Measurements from ENCODE around the gene GRAMD1A. TPM values are rescaled to one million over a fixed set of nuclear protein-coding genes. Genes with fewer than 3 reads are reported as not detected.

Gene GRAMD1A
- polyA plus RNA-seq, 1 of the 3 experiments (the other 2 are of a cell fraction), result 81.9 TPM

GRCh38 chr19:35059006-35059798 lies 59.1 kb downstream of the GRAMD1A start:
- H2AFZ ChIP-seq (ENCODE audit: low read depth), result no peak overlapping the region
- no peaks in the 10 kb centered on the region for H3K9me2 ChIP-seq
- ChIA-PET CTCF (interaction anchor here (0.9 to 9.9 kb wide), 6 partner anchors 8 to 82 kb away, joined by 3 to 86 read pairs (median 6); partner anchors contain the start of genes HPN and LGI4), POLR2A (no interaction called here)
- no peaks in the 10 kb centered on the region for H3K79me2 ChIP-seq (ENCODE audit: insufficient read depth)
- no peaks in the 10 kb centered on the region for H3K9me3 ChIP-seq
- no peak overlapping the region for H3K27ac ChIP-seq (ENCODE audit: low read depth in 2 of 2, low read length in 1 of 2)
- H3K9ac ChIP-seq, result no peak overlapping the region
- no peak for TF ChIP-seq POLR2AphosphoS5 (IDR thresholded peaks at IDR 0.05; ENCODE audit: low read depth, low read length)
- H4K20me1 ChIP-seq (ENCODE audit: insufficient read depth), result no peaks in the 10 kb centered on the region
- 53% methylated on average over 17 of the region's 26 CpGs for WGBS (ENCODE audit: low lambda C conversion rate)
- H3K4me2 ChIP-seq, result no peak overlapping the region
- H3K36me3 ChIP-seq (replicated peaks in 1 of 2; ENCODE audit: control insufficient read depth in 1 of 2, insufficient read depth in 2 of 2, low read length in 1 of 2), result no peaks in the 10 kb centered on the region
- no peaks in the 10 kb centered on the region for H3K4me1 ChIP-seq (ENCODE audit: control insufficient read depth in 1 of 2, insufficient read depth in 2 of 2, low read depth in 1 of 2, low read length in 1 of 2)
- H3F3A ChIP-seq (replicated peaks; ENCODE audit: insufficient read depth), result no peaks in the 10 kb centered on the region
- H3K27me3 ChIP-seq (ENCODE audit: insufficient read depth), result peaks cover 49% of the 10 kb centered on the region
- no peak overlapping the region for H3K4me3 ChIP-seq (ENCODE audit: low read depth in 2 of 2, low read length in 1 of 2)
- DNase-seq, result no peak

- Histone ChIP-seq H3K9me3 (no peaks in the 10 kb centered on the region), H3K79me2 (ENCODE audit: insufficient read depth) (no peaks in the 10 kb centered on the region), H4K20me1 (ENCODE audit: insufficient read depth) (no peaks in the 10 kb centered on the region), H3K36me3 (replicated peaks in 1 of 2; ENCODE audit: control insufficient read depth in 1 of 2, insufficient read depth in 2 of 2, low read length in 1 of 2) (no peaks in the 10 kb centered on the region), H3F3A (replicated peaks; ENCODE audit: insufficient read depth) (no peaks in the 10 kb centered on the region), H3K27me3 (ENCODE audit: insufficient read depth) (peaks cover 49% of the 10 kb centered on the region), H3K4me1 (ENCODE audit: control insufficient read depth in 1 of 2, insufficient read depth in 2 of 2, low read depth in 1 of 2, low read length in 1 of 2) (no peaks in the 10 kb centered on the region), H3K9me2 (no peaks in the 10 kb centered on the region), H3K4me2 (no peak overlapping the region), H2AFZ (ENCODE audit: low read depth) (no peak overlapping the region), H3K4me3 (ENCODE audit: low read depth in 2 of 2, low read length in 1 of 2) (no peak overlapping the region), H3K9ac (no peak overlapping the region), H3K27ac (ENCODE audit: low read depth in 2 of 2, low read length in 1 of 2) (no peak overlapping the region)
- CTCF ChIA-PET, result interaction anchor here (0.7 to 9.9 kb wide), 5 partner anchors 7 to 82 kb away, joined by 3 to 86 read pairs (median 5); partner anchors contain the start of gene HPN
- 21% methylated on average over 8 of the region's 15 CpGs for WGBS (ENCODE audit: low lambda C conversion rate)
- DNase-seq, result no peak
- POLR2A ChIA-PET, result no interaction called here
- TF ChIP-seq JUND (IDR thresholded peaks at IDR 0.05) (no peak), MEF2A (IDR thresholded peaks at IDR 0.05; ENCODE audit: borderline replicate concordance, low read depth) (no peak), ELF1 (IDR thresholded peaks at IDR 0.05) (no peak), YY1 (IDR thresholded peaks at IDR 0.05; ENCODE audit: low read depth) (no peak), NRF1 (IDR thresholded peaks at IDR 0.05; ENCODE audit: low read depth, low read length) (no peak), CHD2 (IDR thresholded peaks at IDR 0.05; ENCODE audit: low read length, partially characterized antibody) (no peak), RFX5 (IDR thresholded peaks at IDR 0.05; ENCODE audit: low read length) (no peak), PBX3 (IDR thresholded peaks at IDR 0.05) (no peak), MXI1 (IDR thresholded peaks at IDR 0.05; ENCODE audit: low read depth, low read length) (no peak), EP300 (IDR thresholded peaks at IDR 0.05; ENCODE audit: borderline replicate concordance in 1 of 2, low read depth in 1 of 2, low read length in 1 of 2) (no peak), SMC3 (IDR thresholded peaks at IDR 0.05; ENCODE audit: low read depth, low read length) (no peak), USF1 (IDR thresholded peaks at IDR 0.05; ENCODE audit: borderline replicate concordance, low read depth) (no peak), REST (IDR thresholded peaks at IDR 0.05; ENCODE audit: low read depth, low read length) (no peak), MAX (IDR thresholded peaks at IDR 0.05; ENCODE audit: low read depth) (no peak), ZBTB33 (IDR thresholded peaks at IDR 0.05; ENCODE audit: borderline replicate concordance, low read depth) (no peak)
- TF ChIP-seq, protein P1, sequence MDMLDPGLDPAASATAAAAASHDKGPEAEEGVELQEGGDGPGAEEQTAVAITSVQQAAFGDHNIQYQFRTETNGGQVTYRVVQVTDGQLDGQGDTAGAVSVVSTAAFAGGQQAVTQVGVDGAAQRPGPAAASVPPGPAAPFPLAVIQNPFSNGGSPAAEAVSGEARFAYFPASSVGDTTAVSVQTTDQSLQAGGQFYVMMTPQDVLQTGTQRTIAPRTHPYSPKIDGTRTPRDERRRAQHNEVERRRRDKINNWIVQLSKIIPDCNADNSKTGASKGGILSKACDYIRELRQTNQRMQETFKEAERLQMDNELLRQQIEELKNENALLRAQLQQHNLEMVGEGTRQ (IDR thresholded peaks at IDR 0.05; ENCODE audit: borderline replicate concordance, low read depth, low read length), result no peak
These were observed 59.6 kb downstream of the GRAMD1A start for GRCh38 chr19:35059799-35060091.

All from SK-N-SH (cell line).